ENCODE data around the gene ADAMTSL1.

ADAMTSL1 gene, protein sequence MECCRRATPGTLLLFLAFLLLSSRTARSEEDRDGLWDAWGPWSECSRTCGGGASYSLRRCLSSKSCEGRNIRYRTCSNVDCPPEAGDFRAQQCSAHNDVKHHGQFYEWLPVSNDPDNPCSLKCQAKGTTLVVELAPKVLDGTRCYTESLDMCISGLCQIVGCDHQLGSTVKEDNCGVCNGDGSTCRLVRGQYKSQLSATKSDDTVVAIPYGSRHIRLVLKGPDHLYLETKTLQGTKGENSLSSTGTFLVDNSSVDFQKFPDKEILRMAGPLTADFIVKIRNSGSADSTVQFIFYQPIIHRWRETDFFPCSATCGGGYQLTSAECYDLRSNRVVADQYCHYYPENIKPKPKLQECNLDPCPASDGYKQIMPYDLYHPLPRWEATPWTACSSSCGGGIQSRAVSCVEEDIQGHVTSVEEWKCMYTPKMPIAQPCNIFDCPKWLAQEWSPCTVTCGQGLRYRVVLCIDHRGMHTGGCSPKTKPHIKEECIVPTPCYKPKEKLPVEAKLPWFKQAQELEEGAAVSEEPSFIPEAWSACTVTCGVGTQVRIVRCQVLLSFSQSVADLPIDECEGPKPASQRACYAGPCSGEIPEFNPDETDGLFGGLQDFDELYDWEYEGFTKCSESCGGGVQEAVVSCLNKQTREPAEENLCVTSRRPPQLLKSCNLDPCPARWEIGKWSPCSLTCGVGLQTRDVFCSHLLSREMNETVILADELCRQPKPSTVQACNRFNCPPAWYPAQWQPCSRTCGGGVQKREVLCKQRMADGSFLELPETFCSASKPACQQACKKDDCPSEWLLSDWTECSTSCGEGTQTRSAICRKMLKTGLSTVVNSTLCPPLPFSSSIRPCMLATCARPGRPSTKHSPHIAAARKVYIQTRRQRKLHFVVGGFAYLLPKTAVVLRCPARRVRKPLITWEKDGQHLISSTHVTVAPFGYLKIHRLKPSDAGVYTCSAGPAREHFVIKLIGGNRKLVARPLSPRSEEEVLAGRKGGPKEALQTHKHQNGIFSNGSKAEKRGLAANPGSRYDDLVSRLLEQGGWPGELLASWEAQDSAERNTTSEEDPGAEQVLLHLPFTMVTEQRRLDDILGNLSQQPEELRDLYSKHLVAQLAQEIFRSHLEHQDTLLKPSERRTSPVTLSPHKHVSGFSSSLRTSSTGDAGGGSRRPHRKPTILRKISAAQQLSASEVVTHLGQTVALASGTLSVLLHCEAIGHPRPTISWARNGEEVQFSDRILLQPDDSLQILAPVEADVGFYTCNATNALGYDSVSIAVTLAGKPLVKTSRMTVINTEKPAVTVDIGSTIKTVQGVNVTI (N-terminal part only)

GRCh38 chr9:18473652-18474279 is at the start of gene ADAMTSL1:
TSS of gene ADAMTSL1 (plus strand) at chr9:18474153. CDS start at chr9:18474233, 80 bp downstream.
- peak; percentile 80 for DNase-seq

GRCh38 chr9:18427691-18428090 is 46.3 kb upstream of the ADAMTSL1 start:
- no peak for DNase-seq

- no peak for DNase-seq
These were observed 45.3 kb upstream of the ADAMTSL1 start for GRCh38 chr9:18428661-18429060.

- no peak for DNase-seq
These were observed 44.9 kb upstream of the ADAMTSL1 start for GRCh38 chr9:18429070-18429469.

GRCh38 chr9:18433620-18434019 is 40.3 kb upstream of the ADAMTSL1 start:
- DNase-seq: no peak

DNA sequence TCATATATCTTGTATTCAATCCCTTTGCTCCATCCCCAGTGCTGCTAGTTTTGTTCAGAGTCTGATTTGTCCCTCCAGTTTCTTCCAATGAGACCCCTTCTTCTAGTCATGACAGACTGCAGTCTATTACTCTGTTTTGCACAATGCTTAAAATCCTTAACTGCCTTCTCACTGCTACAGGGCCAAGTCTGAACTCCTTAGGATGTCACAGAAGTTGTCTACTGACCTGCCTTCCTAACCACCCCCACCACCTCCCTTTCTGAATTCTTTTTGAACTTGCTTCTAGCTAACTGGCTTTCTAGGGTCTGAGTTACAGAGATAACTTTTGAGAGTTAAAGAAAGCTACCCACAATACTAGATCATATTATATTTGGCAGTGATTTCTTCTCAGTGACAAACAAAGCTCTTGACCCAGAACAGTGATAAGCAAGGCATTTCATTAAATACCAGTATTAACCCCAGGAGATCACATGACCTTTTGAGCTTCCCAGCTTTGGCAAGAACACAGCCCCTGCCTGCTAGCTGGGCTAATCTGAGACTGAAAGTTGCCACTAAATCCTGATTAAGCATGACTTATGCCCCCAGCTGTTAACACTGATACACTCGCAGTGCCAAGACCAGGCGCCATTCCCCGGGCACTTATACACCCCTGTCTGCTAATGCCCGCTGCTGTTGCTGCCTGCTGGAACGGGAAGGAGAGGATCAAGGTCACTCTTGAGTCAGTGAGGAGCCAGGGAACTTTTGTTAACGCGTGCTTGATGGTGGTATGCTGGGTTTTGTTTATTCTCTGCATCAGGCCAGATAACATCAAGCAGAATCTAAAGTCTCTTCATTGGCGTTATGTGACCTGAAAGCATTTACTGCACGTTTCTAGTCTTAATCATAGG is 36.4 kb upstream of the ADAMTSL1 start:
- peak; percentile 56 for DNase-seq

DNA sequence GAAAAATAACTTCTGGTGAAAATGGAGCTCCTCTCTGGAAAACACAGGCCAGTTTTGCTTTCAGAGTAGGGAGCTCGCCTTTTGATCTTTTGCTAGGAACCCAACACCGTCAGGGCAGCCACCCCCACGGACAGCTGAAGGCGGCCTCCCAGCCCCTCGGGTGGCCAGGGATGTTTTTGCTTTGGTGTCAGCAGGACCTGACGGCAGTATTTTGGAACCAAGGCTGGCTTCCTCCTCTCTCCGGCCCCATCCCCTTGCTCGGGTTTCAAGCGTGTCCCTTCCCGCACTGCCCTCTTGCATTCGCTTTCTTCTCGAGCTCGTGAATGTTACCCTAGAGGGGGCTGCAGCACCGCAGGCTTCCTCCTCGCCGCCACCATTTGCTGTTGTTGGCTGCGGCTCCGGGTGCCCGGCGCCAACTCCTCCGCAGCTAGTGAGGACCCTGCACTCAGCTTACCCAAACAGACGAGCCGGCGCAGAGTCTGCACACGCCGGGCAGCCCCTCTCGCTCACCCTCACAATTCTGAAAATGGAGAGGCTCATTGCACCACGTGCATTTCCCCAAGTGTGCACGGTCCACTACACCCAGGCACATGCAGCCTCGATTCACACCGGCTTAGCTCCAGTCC is 35.5 kb upstream of the ADAMTSL1 start:
- DNase-seq: peak; percentile 83

DNA sequence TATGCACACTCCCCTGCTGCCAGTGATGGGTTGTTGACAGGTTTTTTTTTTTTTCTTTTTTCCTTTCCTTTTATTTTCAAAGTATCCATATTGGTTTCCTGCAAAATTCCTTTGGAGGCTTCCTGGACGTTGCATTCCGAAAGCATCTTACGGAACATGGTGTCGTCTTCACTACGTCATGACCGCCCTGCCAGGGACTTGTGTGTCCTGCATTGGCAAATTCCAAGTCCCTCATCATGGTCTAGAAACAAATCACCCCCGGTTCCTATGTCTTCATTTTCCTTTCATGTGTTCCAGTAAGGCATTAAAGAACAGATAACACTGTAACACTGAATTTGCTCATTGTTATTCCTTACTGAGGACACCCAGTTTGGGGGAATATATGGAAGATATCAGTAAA is 35.0 kb upstream of the ADAMTSL1 start:
- DNase-seq: no peak

- no peak for DNase-seq
These were observed 32.7 kb upstream of the ADAMTSL1 start for GRCh38 chr9:18441261-18441660.

GRCh38 chr9:18442629-18443491 is 31.1 kb upstream of the ADAMTSL1 start:
- peak; percentile 77 for DNase-seq

DNA sequence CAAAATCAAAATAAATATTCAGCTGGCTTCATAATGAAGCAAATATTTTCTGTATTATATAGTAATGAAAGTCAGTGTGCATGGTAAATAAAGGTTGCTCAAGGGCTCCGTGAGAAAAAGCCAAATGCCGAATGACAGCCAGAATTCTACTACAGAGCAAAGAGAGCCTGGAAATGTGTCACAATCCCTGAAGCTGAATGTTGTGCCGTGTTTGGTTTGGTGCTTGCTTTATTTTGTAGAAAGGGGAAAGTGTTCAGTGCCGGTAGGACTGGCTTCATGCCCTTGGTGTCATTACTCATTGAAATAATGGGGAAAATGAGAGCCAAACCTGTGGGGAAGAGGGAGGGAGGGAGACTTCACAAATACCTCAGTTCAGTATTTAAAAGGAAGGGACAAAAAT is 26.8 kb upstream of the ADAMTSL1 start:
- DNase-seq: no peak

GRCh38 chr9:18447541-18447940 is 26.4 kb upstream of the ADAMTSL1 start:
- no peak for DNase-seq

GRCh38 chr9:18448101-18448500 is 25.9 kb upstream of the ADAMTSL1 start:
- DNase-seq: no peak

GRCh38 chr9:18451406-18451805 is 22.5 kb upstream of the ADAMTSL1 start:
- no peak for DNase-seq

- no peak for DNase-seq
These were observed 21.7 kb upstream of the ADAMTSL1 start for GRCh38 chr9:18452276-18452675.

DNA sequence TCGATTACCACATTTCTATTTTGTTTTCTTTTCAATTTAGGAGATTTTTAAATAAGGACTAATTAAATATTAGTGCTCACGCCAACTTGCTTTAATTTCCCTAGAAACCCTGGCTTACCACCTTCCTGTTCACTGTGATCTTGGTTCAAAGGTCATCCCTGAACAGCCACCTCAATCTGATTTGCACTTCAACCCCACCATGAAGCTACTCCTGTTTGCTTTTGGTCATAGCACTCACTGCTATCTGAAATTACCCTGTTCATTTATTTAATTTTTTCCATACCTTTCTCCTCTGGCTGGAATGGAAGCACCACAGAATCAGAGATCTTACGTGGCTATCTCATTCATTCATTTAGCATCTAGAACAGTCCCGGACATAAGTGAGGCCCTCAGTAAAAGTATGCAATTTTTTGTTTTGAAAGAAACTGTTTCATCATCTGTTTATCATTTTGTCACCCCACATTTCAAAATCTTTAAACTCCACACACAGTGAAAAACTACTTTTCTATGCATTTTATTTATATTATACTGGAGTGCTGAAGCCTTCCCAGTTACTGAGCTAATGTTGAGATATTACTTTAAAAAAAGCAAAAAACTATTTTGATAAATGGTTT is 17.2 kb upstream of the ADAMTSL1 start:
- no peak for DNase-seq

DNA sequence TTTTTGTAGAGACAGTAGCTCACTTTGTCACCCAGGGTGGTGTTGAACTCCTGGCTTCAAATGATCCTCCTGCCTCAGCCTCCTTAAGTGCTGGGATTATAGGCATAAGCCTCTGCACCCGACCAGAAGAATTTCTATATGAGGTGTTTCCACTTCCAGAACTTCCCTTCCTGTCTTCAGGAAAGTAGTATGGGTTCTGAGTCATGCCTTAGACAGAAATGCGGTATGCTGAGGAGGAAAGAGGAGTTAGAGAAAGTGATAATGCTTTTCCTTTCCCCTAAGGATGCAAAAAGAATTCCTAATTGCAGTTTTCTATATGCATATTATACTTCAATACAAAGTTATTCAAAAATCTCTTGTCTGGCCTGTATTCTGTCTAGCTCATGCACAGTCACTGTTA is 16.4 kb upstream of the ADAMTSL1 start:
- no peak for DNase-seq

DNA sequence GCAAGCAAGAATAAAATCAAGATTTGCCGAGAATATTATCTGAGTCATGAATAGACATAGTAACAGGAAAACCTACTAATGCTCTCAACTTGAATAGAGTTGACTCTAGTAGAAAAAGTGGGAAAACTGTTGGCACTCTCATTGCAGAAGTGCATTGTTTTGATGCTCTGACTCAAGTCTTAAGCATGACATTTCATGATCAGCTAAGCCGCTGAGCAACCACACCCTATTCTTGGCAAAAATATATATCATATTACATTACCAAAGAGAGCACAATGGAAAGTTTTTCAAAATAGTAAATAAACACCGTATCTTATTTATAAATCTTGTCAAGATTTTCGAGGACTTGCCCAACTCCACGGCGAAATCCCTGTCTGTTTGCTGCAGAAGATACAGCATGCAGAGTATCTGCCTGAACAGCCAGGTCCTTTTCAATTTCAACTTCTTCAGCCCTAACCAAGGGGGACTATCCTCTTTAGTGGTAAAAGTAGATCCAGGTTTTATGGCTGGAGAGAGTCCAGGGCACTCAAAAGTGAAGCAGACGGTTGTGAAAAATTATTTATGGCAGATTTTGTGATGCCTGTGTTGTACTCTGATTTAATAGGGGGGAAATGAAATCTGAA is 13.9 kb upstream of the ADAMTSL1 start:
- DNase-seq: no peak

DNA sequence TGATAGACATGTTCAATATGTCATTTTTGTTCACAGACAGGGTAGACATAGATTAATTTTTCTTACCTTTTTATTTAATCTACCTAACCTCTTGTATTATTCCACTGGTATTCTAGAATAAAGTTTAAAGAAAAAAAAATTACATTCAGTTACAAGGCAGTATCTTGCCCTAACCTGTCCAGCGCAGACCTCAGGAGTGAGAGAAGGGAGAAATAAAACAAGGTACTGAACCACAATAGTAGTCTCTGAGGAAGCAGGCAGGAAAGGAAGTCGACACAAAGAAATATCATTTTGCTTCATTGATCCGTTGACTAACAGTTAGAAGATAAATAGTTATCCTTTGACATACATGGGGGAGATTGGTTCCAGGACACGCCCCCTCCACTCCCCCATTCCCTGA is 12.5 kb upstream of the ADAMTSL1 start:
- no peak for DNase-seq
